GM18498 (cell line): ENCODE results near the gene SMURF1.
"Not testable (repeated sequence)": the region's sequence is repeated elsewhere in the genome, so short reads cannot be mapped to it uniquely, and the experiment has no call there.

Experiments
- ATAC-seq: cut with Tn5 transposase; IDR thresholded peaks from one replicate; pipeline ENCODE4 v1.9.1; 2021; ENCODE audit warnings: mild to moderate bottlenecking, moderate library complexity; ENCODE audit not compliant: unreplicated experiment

Gene SMURF1

DNA sequence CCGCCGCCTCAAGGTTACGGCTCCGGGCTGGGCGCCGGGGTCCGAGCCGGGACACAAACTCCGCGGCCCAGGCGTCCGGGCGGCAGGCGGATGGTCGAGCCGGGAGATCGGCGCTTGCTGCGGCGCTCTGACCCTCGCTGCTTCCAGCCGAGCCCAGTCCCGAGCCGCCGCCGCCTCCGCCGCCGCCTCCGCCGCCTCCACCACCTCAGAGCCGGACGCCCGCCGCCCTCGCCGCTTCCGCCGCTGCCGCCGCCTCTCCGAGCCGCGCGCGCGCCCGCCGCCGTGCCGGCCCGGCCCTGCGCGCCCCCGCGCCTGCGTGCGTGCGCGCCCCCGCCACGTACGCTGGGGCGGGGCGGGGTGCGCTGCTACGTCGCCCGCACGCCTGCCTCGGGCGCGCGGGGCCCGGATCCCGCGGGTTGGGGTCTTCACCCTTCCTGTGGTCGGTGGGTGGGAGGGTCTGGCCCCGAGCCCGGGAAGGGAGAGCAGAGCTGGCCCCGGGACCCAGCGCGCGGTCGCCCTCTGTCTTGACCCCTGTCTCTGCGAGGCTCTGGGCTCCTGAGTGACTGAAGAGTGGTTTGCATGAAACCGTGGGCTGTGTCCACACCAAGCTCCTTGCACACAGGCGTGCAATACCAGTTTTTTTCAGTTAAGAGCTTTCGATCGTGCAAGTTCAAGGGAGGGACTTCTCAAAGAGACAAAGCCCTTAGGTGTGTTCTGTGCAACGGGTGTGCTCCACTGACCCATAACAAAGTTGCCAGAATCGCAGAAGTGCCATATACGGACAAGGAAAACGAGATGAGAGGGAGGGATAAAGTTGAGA is at the start of gene SMURF1:
TSS of gene SMURF1 (minus strand) at position 256 of the 820 bp plus-strand sequence. CDS start 328 bp downstream, outside the sequence.
- ATAC-seq = peak; percentile 84

DNA sequence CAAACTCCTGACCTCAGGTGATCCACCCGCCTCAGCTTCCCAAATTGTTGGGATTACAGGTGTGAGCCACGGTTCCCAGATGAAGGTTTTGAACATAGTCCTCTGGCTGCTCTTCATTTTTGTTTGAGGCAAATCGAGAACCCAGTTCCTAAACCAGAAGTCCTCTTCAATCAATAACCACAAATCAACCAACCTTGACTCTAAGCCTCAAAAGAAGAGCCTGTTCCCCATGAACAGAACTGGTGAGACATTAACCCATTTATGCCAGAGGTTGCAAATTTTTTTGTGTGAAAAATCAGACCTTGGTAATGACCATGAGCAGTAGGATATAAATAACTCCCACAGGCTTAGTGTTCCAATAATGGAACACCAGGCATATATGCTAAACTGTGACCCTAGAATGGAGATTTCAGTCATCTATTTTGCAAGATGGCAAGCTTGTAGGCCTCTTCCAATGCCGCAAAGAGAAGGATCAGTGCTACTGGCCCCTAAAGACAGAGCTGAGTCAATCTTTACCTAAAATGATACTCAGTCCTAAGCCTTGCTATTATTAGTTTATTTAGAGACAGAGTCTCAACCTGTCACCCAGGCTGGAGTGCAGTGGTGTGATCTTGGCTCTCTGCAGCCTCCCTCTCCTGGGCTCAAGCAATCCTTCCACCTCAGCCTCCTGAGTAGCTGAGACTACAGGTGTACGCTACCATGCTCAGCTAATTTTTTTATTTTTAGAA is 48.1 kb upstream of the SMURF1 start:
- no peak for ATAC-seq

- ATAC-seq = peak; percentile 65
Measured at GRCh38 chr7:99190359-99191009, 46.6 kb upstream of the SMURF1 start.

DNA sequence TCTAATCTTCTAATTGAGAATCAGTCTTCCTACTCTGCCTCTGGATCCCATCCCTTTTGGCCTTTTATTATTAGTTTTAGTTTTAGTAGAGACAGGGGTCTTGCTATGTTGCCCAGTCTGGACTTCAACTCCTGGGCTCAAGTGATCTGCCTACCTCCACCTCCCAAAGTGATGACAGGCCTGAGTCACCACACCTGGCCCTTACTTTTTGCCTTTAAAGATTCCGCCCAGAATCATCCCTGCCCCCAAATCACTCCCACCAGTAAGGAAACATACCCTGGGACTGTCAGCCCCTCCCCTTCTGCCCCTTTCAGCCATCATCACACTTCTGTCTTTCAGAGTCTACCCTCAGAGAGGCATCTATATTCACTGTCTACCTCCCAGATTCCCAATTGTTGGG is 45.3 kb upstream of the SMURF1 start:
- no peak for ATAC-seq

DNA sequence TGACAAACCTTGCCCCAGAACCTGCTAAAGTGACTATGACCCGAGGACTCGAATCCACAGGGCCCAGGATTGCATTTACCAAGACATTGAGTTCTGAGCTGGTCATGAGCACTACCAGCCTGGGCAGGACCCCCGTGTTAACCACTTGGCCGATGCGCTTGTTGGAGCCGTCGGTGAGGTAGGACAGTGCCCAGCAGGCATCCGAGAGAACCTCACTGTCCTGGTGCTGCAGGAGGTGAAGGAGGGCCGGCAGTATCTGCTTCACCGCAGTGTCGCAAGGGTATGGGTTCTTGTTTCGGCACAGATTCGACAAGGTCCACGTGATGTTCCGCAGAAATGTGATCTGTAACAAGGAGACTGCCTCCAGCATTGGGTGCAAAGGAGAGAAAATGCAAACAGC is 44.3 kb upstream of the SMURF1 start:
- ATAC-seq = no peak

GRCh38 chr7:99184532-99185218 is 40.8 kb upstream of the SMURF1 start:
- ATAC-seq = no peak

DNA sequence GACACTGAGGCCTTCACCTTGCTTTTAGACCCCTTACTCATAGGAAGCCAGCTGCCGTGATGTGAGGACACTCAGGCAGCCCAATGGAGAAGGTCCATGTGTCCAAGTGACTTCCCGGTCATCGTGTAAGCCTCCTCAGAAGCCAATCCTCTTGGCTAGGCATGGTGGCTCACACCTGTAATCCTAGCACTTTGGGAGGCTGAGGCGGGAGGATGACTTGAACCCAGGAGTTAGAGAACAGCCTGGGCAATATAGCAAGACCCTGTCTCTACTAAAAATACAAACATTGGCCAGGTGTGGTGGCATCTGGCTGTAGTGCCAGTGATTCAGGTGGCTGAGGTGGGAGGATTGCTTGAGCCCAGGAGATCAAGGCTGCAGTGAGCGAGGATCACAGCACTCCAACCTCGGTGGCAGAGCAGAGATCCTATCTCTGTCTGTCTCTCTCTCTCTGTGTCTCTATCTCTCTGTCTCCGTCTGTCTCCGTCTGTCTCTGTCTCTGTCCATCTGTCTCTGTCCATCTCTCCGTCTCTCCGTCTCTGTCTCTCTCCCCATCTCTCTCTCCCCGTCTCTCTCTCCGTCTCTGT is 36.3 kb upstream of the SMURF1 start:
- ATAC-seq = no peak

DNA sequence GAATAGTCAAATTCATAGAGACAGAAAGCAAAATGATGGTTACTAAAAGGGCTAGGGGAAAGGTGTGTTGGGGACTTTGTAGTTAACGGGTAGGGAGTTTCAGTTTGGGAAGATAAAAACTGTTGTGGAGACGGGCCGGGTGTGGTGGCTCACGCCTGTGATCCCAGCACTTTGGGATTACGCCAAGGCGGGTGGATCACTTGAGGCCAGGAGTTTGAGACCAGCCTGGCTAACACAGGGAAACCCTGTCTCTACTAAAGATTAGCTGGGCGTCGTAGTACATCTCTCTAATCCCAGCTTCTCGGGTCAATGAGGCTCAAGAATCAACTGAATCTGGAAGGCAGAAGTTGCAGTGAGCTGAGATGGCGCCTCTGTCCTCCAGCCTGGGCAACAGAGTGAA is 33.3 kb upstream of the SMURF1 start:
- no peak for ATAC-seq

DNA sequence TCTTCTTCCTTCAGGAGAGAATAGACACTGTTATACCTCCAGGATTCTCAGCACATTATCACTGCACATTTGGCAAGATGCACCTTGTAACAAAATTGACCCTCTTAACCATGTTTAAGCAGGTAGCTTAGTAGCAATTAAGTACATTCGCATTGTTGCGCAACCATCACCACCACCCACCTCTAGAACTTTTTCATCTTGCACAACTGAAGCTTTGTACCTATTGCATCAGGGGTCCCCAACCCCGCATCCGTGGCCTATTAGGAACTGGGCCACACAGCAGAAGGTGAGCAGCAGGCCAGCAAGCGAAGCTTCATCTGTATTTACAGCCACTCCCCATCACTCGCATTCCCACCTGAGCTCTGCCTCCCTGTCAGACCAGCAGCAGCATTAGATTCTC is 29.9 kb upstream of the SMURF1 start:
- ATAC-seq = no peak

DNA sequence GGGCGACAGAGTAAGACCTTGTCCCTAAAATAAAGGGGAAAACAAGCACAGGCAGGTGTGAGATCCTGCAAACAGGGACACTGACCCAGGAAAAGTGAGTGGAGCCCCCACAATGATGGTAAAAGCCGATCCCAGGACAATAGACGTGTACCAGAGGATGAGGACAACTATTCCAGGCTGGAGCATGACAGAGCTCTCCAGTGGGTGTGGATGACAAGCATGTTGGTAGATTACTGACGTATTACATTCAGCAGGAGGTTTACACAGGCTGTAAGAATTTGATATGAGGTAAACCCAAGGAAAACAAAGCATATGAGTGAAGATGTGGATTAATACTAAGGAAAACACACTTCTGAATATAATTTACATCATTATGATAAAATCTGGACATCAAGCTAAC is 27.8 kb upstream of the SMURF1 start:
- no peak for ATAC-seq

GRCh38 chr7:99170730-99171074 is 26.8 kb upstream of the SMURF1 start:
- ATAC-seq = no peak

DNA sequence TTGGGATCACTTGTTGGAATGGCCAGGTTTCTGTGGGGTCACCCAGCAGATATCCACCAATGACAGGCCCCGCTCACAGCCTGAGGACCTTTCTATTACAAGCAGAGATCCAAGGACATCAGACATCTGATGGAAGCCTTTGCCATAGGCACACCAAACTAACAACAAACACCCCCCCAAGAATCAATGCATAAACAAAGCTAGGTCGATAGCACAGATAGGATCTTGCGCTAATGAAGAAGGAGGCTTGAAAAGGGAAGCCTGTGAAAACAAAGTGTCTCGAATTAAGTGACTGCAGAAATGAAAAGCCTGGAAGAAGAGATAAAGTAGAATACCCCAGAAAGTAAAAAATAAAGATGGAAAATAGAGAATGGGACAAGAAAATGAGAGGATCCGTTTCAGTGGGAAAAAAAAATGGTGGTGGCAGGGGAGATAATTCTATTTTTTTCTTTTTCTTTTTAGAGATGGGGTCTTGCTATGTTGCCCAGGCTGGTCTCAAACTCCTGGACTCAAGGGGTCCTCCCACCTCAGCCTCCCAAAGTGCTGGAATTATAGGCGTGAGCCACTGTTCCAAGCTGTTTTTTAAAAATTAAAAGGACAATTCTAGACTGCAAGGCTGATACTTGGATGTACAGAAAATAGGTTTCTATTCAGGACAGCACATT is 26.3 kb upstream of the SMURF1 start:
- ATAC-seq = no peak

DNA sequence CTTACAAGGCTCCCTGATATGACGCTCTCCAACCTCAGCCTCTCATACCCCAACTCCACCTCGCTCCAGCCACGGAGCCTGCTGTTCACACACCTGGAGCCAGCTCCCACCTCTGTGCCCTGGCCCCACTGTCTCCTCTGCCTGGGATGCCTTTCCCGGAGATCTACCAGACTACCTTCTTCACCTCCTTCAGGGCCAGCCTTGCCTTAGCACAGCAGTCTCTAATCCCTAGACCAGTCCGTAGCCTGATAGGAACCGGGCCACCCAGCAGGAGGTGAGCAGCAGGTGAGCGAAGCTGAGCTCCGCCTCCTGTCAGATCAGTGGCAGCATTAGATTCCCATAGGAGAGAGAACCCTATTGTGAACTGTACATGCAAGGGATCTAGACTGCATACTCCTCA is 23.2 kb upstream of the SMURF1 start:
- no peak for ATAC-seq

- ATAC-seq = no peak
Measured at GRCh38 chr7:99165816-99166215, 21.9 kb upstream of the SMURF1 start.

DNA sequence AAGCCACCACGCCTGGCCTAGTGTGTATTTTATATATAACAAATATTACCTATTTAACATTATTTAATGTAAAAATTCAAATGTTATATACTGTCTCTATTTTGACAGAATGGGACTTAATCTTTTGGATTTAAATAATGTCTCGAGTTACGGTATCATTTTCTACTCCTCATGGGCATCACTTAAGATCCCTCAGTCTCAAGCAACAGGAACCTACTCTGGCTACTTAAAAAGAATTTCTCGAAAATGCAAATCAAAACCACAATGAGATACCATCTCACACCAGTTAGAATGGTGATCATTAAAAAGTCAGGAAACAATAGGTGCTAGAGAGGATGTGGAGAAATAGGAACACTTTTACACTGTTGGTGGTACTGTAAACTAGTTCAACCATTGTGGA is 19.8 kb upstream of the SMURF1 start:
- ATAC-seq = not testable (repeated sequence)

GRCh38 chr7:99156649-99157048 is 12.7 kb upstream of the SMURF1 start:
- ATAC-seq = no peak

- no peak for ATAC-seq
Measured at GRCh38 chr7:99155211-99155610, 11.3 kb upstream of the SMURF1 start.

GRCh38 chr7:99146979-99147378 is 3.1 kb upstream of the SMURF1 start:
- ATAC-seq = no peak

DNA sequence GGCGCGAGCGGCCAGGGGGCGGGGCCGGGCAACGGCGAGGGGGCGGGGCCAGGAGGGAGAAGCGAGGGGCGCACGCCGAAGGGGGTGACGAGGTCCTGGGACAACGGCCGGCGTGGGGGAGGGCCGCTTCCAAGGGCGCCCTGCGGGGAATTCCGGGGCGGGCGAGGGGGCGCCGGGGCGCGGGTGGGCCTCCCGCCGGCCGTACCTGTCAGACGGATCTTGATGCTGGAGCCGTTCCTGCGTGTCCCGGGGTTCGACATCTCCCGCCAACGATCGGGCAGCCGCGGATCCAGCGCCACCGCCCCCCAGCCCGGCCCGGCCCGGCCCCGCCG is 421 bp downstream of the SMURF1 start:
- ATAC-seq = peak; percentile 45

DNA sequence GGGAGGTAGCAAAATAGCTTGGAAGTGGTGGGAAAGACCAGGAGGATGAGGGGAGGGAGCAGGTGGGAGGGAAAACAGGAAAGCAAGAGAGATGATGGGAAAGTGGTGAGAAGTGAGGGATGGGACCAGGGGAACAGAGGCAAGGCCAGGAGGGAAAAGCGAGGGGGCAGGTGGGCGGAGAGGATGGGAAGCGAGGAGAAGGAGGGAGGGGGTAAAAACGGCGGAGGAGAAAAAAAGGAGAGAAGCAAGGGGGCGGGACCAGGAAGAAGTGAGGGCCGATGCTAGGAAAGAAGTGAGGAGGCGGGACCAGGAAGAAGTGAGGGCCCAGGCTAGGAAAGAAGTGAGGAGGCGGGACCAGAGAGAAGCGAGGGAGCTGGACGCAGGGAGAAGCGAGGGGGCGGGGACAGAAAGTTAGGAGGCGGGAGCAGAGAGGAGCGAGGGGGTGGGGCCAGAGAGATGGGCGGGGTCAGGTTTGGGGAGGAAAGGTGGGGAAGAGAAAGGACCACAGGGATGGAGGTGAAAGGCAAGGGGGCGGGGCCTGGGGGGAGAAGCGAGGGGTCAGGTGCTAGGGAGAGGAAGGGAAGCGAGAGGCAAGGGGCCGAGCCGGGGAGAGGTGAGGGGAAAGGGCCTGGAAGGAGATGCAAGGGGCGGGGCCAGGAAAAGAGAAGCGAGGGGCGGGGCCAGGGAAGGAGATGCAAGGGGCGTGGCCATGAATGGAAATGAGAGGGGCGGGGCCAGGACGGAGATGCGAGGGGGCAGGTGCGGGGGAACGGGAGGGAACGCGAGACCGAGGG is 984 bp downstream of the SMURF1 start:
- ATAC-seq = no peak
